ENCODE data around the gene CHMP2B.

Gene CHMP2B

DNA sequence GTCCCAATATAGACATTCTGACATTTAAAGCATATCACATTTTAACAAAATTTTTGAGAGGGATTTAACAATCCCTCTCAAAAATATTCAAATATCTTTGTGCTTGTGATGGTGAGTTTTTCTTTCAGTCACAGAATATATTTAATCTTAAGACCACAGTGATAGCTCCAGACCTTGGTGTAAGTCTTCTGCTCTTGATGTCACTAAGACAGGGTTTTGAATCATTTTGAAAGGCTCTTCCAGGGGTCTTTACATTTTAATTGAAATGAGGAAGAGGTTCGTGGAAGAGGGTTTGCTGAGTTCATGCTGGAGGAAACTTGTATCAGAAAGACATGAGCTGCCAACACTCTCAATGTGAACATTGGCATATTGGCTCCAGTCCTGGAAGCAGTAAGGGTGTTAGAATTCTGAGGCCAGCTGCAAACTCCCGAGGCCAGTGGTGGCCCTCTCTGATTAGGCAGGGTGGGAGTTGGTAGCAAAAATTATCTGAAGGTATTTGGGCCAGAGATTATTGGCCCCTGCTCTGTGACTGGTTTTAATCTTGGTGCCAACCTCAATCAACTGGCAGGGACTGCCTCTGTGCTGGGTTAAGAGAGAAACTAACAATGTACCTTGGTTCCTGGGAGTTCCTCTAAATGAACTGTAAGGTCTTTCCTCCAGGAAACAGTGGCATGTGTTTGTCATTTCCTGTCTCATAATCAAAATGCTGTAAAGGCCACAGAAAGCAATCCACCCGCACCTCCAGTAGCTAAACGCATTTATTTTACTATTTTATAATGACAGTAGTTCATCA lies 44.0 kb downstream of the CHMP2B start:
- peak in 1 of 2 experiments; percentile 30 for DNase-seq (ENCODE audit: low read depth in 1 of 2, low spot score in 1 of 2)
- TF ChIP-seq, protein P1, sequence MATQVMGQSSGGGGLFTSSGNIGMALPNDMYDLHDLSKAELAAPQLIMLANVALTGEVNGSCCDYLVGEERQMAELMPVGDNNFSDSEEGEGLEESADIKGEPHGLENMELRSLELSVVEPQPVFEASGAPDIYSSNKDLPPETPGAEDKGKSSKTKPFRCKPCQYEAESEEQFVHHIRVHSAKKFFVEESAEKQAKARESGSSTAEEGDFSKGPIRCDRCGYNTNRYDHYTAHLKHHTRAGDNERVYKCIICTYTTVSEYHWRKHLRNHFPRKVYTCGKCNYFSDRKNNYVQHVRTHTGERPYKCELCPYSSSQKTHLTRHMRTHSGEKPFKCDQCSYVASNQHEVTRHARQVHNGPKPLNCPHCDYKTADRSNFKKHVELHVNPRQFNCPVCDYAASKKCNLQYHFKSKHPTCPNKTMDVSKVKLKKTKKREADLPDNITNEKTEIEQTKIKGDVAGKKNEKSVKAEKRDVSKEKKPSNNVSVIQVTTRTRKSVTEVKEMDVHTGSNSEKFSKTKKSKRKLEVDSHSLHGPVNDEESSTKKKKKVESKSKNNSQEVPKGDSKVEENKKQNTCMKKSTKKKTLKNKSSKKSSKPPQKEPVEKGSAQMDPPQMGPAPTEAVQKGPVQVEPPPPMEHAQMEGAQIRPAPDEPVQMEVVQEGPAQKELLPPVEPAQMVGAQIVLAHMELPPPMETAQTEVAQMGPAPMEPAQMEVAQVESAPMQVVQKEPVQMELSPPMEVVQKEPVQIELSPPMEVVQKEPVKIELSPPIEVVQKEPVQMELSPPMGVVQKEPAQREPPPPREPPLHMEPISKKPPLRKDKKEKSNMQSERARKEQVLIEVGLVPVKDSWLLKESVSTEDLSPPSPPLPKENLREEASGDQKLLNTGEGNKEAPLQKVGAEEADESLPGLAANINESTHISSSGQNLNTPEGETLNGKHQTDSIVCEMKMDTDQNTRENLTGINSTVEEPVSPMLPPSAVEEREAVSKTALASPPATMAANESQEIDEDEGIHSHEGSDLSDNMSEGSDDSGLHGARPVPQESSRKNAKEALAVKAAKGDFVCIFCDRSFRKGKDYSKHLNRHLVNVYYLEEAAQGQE (IDR thresholded peaks at IDR 0.05; ENCODE audit: insufficient replicate concordance, low read depth) = no peak
- TF ChIP-seq SPI1 (IDR thresholded peaks at IDR 0.05; ENCODE audit: borderline replicate concordance, low read depth) = peak; percentile 69; the same call in 1 of the 2 replicates
- Histone ChIP-seq H3K4me3 (replicated peaks; ENCODE audit: insufficient read depth, low read length) (no peak overlapping the region), H3K27ac (replicated peaks) (0 out of 2 replicates have a peak overlapping the region, but pooled peaks have one; percentile 23), H3K27me3 (ENCODE audit: insufficient read depth, poor library complexity, severe bottlenecking) (no peaks in the 10 kb centered on the region)

DNA sequence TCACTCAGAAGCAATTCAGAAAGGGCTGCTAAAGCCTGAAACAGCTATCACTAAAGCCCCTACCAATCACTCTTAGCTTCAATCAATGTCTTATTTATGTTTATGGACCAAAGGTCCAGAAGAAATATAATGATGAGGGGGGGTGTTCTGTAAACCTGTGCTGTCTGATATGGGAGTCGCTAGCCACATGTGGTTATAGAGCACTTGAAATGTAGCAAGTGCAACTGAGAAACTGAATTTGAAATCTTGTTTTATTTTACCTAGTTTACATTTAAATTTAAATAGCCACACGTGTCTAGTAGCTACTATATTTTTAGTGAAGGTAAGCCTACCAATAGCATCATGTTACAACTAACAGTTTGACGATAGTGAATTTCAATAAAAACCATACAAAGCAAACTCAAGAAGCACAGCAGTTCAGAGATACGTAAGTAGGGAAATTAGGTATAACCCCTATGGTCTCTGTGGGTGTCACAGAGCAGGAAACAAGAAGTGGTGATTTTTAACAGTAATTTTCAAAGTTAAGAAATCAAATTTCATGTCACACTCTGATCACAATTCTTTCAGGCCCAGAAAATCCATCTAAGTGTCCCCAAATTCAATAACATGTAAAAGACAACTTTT lies 45.7 kb downstream of the CHMP2B start:
- Histone ChIP-seq H3K4me3 (replicated peaks; ENCODE audit: insufficient read depth, low read length) (no peak overlapping the region), H3K27ac (replicated peaks) (no peak overlapping the region), H3K27me3 (ENCODE audit: insufficient read depth, poor library complexity, severe bottlenecking) (no peaks in the 10 kb centered on the region)
- TF ChIP-seq, protein P1 (IDR thresholded peaks at IDR 0.05; ENCODE audit: insufficient replicate concordance, low read depth) = no peak
- TF ChIP-seq SPI1 (IDR thresholded peaks at IDR 0.05; ENCODE audit: borderline replicate concordance, low read depth) = no peak
- TF ChIP-seq GABPA (IDR thresholded peaks at IDR 0.05; ENCODE audit: low read depth) = no peak
- TF ChIP-seq POLR2AphosphoS5 (IDR thresholded peaks at IDR 0.05; ENCODE audit: low read depth) = no peak
- TF ChIP-seq, protein P2, sequence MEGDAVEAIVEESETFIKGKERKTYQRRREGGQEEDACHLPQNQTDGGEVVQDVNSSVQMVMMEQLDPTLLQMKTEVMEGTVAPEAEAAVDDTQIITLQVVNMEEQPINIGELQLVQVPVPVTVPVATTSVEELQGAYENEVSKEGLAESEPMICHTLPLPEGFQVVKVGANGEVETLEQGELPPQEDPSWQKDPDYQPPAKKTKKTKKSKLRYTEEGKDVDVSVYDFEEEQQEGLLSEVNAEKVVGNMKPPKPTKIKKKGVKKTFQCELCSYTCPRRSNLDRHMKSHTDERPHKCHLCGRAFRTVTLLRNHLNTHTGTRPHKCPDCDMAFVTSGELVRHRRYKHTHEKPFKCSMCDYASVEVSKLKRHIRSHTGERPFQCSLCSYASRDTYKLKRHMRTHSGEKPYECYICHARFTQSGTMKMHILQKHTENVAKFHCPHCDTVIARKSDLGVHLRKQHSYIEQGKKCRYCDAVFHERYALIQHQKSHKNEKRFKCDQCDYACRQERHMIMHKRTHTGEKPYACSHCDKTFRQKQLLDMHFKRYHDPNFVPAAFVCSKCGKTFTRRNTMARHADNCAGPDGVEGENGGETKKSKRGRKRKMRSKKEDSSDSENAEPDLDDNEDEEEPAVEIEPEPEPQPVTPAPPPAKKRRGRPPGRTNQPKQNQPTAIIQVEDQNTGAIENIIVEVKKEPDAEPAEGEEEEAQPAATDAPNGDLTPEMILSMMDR (IDR thresholded peaks at IDR 0.05; ENCODE audit: insufficient read depth, low read length) = no peak
- no peak for DNase-seq (ENCODE audit: low read depth in 1 of 2, low spot score in 1 of 2)

DNA sequence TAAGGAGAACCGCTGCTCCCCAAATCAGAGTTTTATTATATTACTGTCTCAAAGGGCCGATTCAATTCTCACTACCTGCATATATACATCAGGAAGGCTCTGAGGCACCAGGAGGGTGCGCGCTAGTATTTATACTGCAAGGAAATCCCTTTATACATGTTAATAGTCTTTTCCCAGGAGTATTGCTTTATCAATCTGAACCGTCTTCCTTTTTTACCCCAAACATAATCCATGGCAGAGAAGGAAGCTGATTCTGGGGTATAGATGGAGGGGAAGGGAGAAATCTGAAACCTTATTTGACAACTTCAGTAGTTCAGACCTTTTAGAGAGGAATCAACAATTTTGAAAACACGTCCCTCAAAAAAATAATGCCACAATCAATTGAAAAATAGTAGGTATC lies 49.4 kb downstream of the CHMP2B start, which contains the start of gene POU1F1:
TSS of gene POU1F1 (minus strand) at position 101 of the 400 bp plus-strand sequence. CDS start 122 bp downstream, outside the sequence.
- Histone ChIP-seq H3K27me3 (ENCODE audit: insufficient read depth, poor library complexity, severe bottlenecking) (no peaks in the 10 kb centered on the region), H3K4me3 (replicated peaks; ENCODE audit: insufficient read depth, low read length) (no peak within 1 kb of the TSS), H3K27ac (replicated peaks) (no peak within 1 kb of the TSS)

More for the DNA sequence above, 49.4 kb downstream of the CHMP2B start, which contains the start of gene POU1F1:
- no peak for DNase-seq (ENCODE audit: low read depth in 1 of 2, low spot score in 1 of 2)
- no peak for TF ChIP-seq POLR2AphosphoS5 (IDR thresholded peaks at IDR 0.05; ENCODE audit: low read depth)
- no peak for TF ChIP-seq SPI1 (IDR thresholded peaks at IDR 0.05; ENCODE audit: borderline replicate concordance, low read depth)
- TF ChIP-seq, protein P1 (IDR thresholded peaks at IDR 0.05; ENCODE audit: insufficient replicate concordance, low read depth) = no peak
- no peak for TF ChIP-seq GABPA (IDR thresholded peaks at IDR 0.05; ENCODE audit: low read depth)
- TF ChIP-seq, protein P2 (IDR thresholded peaks at IDR 0.05; ENCODE audit: insufficient read depth, low read length) = no peak

Data from HL-60 (cell line).